ENCODE data around the gene RBP3. TPM values are rescaled to one million over a fixed set of nuclear protein-coding genes. Genes with fewer than 3 reads are reported as not detected.

Gene RBP3
- total and polyA plus RNA-seq, 2 donors (not counting 3 experiments of a cell fraction or from before 2014, with no cell fraction given) = not detected

- Histone ChIP-seq H3K4me2 (ENCODE audit: insufficient read depth, low read length) (no peak overlapping the region), H3K27ac (ENCODE audit: insufficient read depth, low read depth, low read length) (no peak overlapping the region), H3K9ac (replicated peaks; ENCODE audit: extremely low read depth, insufficient read depth, low read length) (no peak overlapping the region), H2AFZ (ENCODE audit: low read depth, low read length) (no peak overlapping the region), H3K27me3 (ENCODE audit: control insufficient read depth in 2 of 2, insufficient read depth in 2 of 2, low read length in 2 of 2) (no peaks in the 10 kb centered on the region), H3K4me3 (replicated peaks in 1 of 3; ENCODE audit: insufficient read depth in 1 of 3, low read depth in 1 of 3, low read length in 3 of 3) (no peak overlapping the region), H3K9me3 (replicated peaks; ENCODE audit: control insufficient read depth, insufficient read depth, low read length) (no peaks in the 10 kb centered on the region), H4K20me1 (replicated peaks; ENCODE audit: control insufficient read depth, extremely low read depth, insufficient read depth, low read length) (no peaks in the 10 kb centered on the region), H3K36me3 (ENCODE audit: control insufficient read depth in 2 of 2, extremely low read depth in 1 of 2, insufficient read depth in 2 of 2, low read length in 2 of 2) (no peaks in the 10 kb centered on the region), H3K9me1 (replicated peaks; ENCODE audit: control insufficient read depth, extremely low read depth, insufficient read depth, low read length) (no peaks in the 10 kb centered on the region), H3K79me2 (ENCODE audit: control insufficient read depth, insufficient read depth, low read length) (no peaks in the 10 kb centered on the region), H3K4me1 (ENCODE audit: control insufficient read depth, extremely low read depth, insufficient read depth, low read length) (no peaks in the 10 kb centered on the region)
- POLR2A ChIA-PET = no interaction called here
- TF ChIP-seq EZH2 (IDR thresholded peaks at IDR 0.05; ENCODE audit: borderline replicate concordance, low read depth, low read length, severe bottlenecking) (no peak), CTCF (IDR thresholded peaks at IDR 0.05; ENCODE audit: extremely low read depth in 1 of 2, insufficient read depth in 1 of 2, low read depth in 1 of 2, low read length in 2 of 2) (no peak), MYC (IDR thresholded peaks at IDR 0.05; ENCODE audit: low read depth, low read length) (no peak), POLR2A (IDR thresholded peaks at IDR 0.05; ENCODE audit: low read depth, low read length) (no peak), JUN (IDR thresholded peaks at IDR 0.05; ENCODE audit: borderline replicate concordance, insufficient read depth, insufficient read length, low read depth) (no peak), MAX (IDR thresholded peaks at IDR 0.05; ENCODE audit: insufficient read depth, insufficient read length) (no peak)
- BruUV-seq (replicated peaks) = no TSS peak
- FAIRE-seq (no peak), DNase-seq (ENCODE audit: low read depth, low spot score) (no peak)
- CTCF ChIA-PET = interaction anchor here (0.8 to 1.9 kb wide), 4 partner anchors 11 to 18 kb away, joined by 3 to 5 read pairs (median 4); no protein-coding TSS in a partner anchor
- dilution Hi-C loops (cut with MboI; ENCODE audit: extremely low pct_ligation_motif_present, low sequenced_read_pairs) (no loop called here), intact Hi-C loops (cut with micrococcal nuclease) (no loop called here)
Measured at GRCh38 chr10:47359101-47359500, 10.9 kb downstream of the RBP3 start.

Data from endothelial cell of umbilical vein (primary cell).